Spinal cord (tissue), 10 donors: ENCODE results near the gene RHOBTB1. TPM values are rescaled to one million over a fixed set of nuclear protein-coding genes. Genes with fewer than 3 reads are reported as not detected.
"Not testable (repeated sequence)": the region's sequence is repeated elsewhere in the genome, so short reads cannot be mapped to it uniquely, and the experiment has no call there.

Experiments used
- DNase-seq, 6 donors: peaks; one replicate each; pipeline versions ENCODE4 v3.0.0 to v3.0.0-alpha.2; 2013 to 2015; ENCODE audit warnings: low spot score in 6 of 6, low read depth in 4 of 6
- H3K27ac ChIP-seq: one replicate; pipeline ENCODE4 v1.5.1; 2013; ENCODE audit warnings: low read depth, low read length, control low read depth
- H3K27me3 ChIP-seq: one replicate; pipeline ENCODE4 v1.6.1; 2013; ENCODE audit warnings: low read length; ENCODE audit not compliant: control insufficient read depth, insufficient read depth
- H3K36me3 ChIP-seq: one replicate; pipeline ENCODE4 v1.6.1; 2013; ENCODE audit warnings: low read length; ENCODE audit not compliant: control insufficient read depth, insufficient read depth
- H3K4me1 ChIP-seq: one replicate; pipeline ENCODE4 v1.6.1; 2013; ENCODE audit warnings: low read length; ENCODE audit not compliant: control insufficient read depth, insufficient read depth
- H3K4me3 ChIP-seq: one replicate; pipeline ENCODE4 v1.5.1; 2013; ENCODE audit warnings: low read depth, low read length, control low read depth
- H3K9me3 ChIP-seq: one replicate; pipeline ENCODE4 v1.6.1; 2013; ENCODE audit warnings: low read length; ENCODE audit not compliant: control insufficient read depth, insufficient read depth
- WGBS: methylation state at CpG from one replicate; pipeline ENCODE4 v1.1.5; 2013; ENCODE audit warnings: missing lambda C conversion rate; ENCODE audit not compliant: insufficient coverage; 5-methylcytosine and 5-hydroxymethylcytosine counted together
- polyA plus RNA-seq, 2 donors: library from polyadenylated mRNA; unstranded; fragments of 120-200 nt; gene quantifications; one replicate each; pipeline ENCODE4 v1.2.1, GENCODE V29; 2013; ENCODE audit not compliant: insufficient read length in 2 of 2
- total RNA-seq, 2 donors: library from RNA; depleted of rRNA in 1 of 2; stranded (reverse); fragments of 120-200 nt in 1 of 2; fragments of >200 nt in 1 of 2; gene quantifications; one replicate each; pipeline versions ENCODE4 v1.2.3 to v1.2.4, GENCODE V29; 2013 to 2014
- donor health status: healthy.

The RHOBTB1 gene
- total and polyA plus RNA-seq, 4 donors = 16.7 to 55.4 (median 19.0) TPM

DNA sequence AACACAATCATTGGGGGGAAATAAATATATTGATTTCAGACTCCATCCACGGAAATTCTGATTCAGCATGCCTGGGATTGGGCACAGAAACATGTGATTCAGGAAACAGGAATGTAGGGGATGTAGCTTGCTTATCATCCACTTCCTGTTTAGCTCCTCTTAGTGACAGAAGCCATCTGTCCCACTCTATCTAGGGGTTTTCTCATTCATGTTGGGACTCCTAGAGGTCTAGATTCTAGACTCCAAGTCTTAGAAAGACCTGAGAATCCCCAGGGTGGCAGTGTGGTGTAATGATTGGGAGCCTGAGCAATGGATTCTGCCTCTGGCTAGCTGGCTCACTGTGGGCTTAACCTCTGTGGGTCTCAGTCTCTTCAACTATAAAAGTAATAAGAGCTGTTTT is 97.8 kb downstream of the RHOBTB1 start:
- H3K36me3 ChIP-seq = no peaks in the 10 kb centered on the region
- H3K4me3 ChIP-seq = no peak overlapping the region
- no peaks in the 10 kb centered on the region for H3K4me1 ChIP-seq
- no peak for DNase-seq
- no peak overlapping the region for H3K27ac ChIP-seq
- H3K9me3 ChIP-seq = no peaks in the 10 kb centered on the region
- H3K27me3 ChIP-seq = no peaks in the 10 kb centered on the region
- no CpG with 5 or more reads among the region's 1 CpG for WGBS

DNA sequence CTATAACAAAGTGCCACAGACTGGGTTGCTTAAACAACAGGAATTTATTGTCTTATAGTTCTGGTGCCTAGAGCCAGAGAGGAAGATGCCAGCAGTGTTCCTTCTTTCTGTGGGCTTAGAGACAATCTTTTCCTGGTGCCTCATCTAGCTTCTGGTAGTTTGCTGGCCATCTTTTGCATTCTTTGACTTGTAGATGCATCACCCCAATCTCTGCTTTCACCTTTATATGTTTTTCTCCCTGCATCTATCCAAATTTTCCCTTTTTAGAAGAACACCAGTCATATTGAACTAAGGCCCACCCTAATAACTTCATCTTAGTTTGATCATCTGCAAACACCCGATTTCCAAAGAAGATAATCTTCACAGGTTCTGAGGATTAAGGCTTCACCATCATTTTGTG is 98.9 kb downstream of the RHOBTB1 start:
- no peak overlapping the region for H3K4me3 ChIP-seq
- no peaks in the 10 kb centered on the region for H3K36me3 ChIP-seq
- DNase-seq = no peak
- no peaks in the 10 kb centered on the region for H3K27me3 ChIP-seq
- WGBS = no CpG with 5 or more reads among the region's 1 CpG
- H3K9me3 ChIP-seq = no peaks in the 10 kb centered on the region
- no peak overlapping the region for H3K27ac ChIP-seq
- H3K4me1 ChIP-seq = no peaks in the 10 kb centered on the region

DNA sequence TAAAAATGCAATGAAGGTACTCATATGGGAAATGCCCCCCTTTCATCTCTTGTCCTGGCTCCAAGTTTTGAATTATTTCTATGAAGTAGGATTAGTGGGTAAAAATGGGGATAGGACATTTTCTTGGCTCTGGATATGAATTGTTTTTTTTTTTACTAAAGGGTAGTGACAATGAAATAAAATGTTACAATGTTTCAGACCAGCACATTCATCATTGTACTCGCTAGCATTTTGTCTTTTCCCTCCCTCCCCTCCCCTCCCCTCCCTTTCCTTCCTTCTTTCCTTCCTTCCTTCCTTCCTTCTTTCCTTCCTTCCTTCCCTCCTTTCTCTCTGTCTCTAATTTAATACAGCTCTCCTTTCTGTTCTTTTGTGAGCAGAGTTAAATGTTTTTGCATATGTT is 101.3 kb downstream of the RHOBTB1 start:
- Histone ChIP-seq H3K4me3 (no peak overlapping the region), H3K4me1 (no peaks in the 10 kb centered on the region), H3K27ac (no peak overlapping the region), H3K27me3 (no peaks in the 10 kb centered on the region), H3K9me3 (no peaks in the 10 kb centered on the region), H3K36me3 (no peaks in the 10 kb centered on the region)
- WGBS = 100% methylated on average over 1 of the region's 1 CpG
- no peak for DNase-seq

DNA sequence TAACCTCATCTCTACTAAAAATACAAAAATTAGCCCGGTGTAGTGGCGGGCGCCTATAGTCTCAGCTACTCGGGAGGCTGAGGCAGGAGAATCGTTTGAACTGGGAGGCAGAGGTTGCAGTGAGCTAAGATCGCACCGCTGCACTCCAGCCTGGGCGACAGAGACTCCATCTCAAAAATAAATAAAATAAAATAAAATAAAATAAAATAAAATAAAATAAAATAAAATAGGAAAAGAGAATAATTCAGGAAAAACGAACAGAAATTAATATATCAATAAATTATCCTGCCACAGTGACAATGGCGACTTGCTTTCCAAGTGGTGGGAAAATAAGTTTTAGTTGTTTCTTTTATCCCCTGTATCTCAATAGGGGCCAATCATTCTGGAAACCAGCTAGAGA is 102.8 kb downstream of the RHOBTB1 start:
- not testable (repeated sequence) for DNase-seq
- no CpG with 5 or more reads among the region's 10 CpGs for WGBS

DNA sequence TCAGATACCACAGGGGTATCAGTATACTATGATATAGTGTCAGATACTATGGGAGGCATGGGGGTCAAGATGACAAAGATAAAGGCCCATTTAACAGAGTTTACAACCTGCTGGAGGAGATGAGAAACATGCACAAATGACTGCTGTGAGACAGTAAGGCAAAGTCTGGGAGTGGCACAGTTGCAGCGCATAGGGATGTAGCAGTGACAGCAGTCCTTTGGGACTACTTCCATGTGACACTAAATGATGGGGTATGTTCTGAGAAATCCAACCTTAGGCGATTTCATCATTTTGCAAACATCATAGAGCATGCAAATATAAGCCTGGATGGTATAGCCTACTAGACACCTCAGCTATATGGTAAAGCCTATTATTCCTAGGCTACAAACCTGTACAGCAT is 108.9 kb downstream of the RHOBTB1 start:
- Histone ChIP-seq H3K4me1 (no peaks in the 10 kb centered on the region), H3K4me3 (no peak overlapping the region), H3K27ac (no peak overlapping the region), H3K36me3 (no peaks in the 10 kb centered on the region), H3K9me3 (no peaks in the 10 kb centered on the region), H3K27me3 (no peaks in the 10 kb centered on the region)
- no CpG with 5 or more reads among the region's 2 CpGs for WGBS
- no peak for DNase-seq

More for the DNA sequence above, 102.8 kb downstream of the RHOBTB1 start:
- not testable (repeated sequence) for H3K27ac ChIP-seq, H3K4me3 ChIP-seq, H3K27me3 ChIP-seq, H3K4me1 ChIP-seq, H3K36me3 ChIP-seq, H3K9me3 ChIP-seq

DNA sequence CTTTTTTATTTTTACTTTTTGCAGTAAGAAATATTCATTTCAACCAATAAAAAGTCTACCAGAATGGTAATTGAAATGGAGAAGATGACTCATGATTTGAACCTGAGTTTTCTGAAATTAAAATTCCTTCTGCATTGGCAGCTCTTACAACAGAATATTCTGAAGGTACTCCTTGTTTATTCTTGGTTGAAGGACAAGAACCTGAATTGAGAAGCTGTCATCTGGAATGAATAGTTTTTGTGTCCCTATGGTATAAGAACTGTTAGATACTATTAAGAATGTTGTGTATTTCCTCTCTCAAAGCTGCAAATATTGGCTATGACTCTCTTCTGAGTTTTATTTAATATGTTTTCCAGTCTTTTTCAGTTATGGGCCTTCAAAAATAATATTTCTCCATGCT is 109.6 kb downstream of the RHOBTB1 start:
- no peak for DNase-seq
- Histone ChIP-seq H3K27ac (no peak overlapping the region), H3K4me3 (no peak overlapping the region), H3K4me1 (no peaks in the 10 kb centered on the region), H3K36me3 (no peaks in the 10 kb centered on the region), H3K27me3 (no peaks in the 10 kb centered on the region), H3K9me3 (no peaks in the 10 kb centered on the region)

DNA sequence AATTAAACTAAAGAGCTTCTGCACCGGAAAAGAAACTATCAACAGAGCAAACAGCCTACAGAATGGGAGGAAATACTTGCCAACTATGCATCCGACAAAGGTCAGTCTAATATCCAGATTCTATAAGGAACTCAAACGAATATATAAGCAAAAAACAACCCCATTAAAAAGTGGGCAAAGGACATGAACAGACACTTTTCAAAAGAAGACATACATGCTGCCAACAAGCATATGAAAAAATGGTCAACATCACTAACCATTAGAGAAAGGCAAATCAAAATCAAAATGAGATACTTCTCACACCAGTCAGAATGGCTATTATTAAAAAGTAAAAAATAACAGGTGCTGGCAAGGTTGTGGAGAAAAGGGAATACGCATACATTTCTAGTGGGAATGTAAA is 111.8 kb downstream of the RHOBTB1 start:
- not testable (repeated sequence) for H3K4me3 ChIP-seq, DNase-seq, H3K4me1 ChIP-seq, H3K9me3 ChIP-seq, H3K27me3 ChIP-seq, H3K27ac ChIP-seq, H3K36me3 ChIP-seq
- whole genome bisulfite sequencing = no CpG with 5 or more reads among the region's 4 CpGs

DNA sequence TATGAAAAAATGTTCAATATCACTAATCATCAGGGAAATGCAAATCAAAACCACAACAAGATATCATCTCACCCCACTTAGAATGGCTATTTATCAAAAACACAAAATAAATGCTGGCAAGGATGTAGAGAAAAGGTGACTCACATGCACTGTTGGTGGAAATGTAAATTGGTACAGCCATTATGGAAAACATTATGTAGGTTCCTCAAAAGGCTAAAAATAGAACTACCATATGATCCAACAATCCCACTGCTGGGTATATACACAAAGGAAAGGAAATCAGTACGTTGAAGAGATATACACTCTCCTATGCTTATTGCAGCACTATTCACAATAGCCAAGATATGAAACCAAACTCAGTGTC is 115.5 kb downstream of the RHOBTB1 start:
- H3K9me3 ChIP-seq = no peaks in the 10 kb centered on the region
- DNase-seq = no peak
- H3K4me3 ChIP-seq = no peak overlapping the region
- H3K27me3 ChIP-seq = no peaks in the 10 kb centered on the region
- no peaks in the 10 kb centered on the region for H3K36me3 ChIP-seq
- H3K4me1 ChIP-seq = no peaks in the 10 kb centered on the region
- no peak overlapping the region for H3K27ac ChIP-seq
- no CpG with 5 or more reads among the region's 1 CpG for WGBS

DNA sequence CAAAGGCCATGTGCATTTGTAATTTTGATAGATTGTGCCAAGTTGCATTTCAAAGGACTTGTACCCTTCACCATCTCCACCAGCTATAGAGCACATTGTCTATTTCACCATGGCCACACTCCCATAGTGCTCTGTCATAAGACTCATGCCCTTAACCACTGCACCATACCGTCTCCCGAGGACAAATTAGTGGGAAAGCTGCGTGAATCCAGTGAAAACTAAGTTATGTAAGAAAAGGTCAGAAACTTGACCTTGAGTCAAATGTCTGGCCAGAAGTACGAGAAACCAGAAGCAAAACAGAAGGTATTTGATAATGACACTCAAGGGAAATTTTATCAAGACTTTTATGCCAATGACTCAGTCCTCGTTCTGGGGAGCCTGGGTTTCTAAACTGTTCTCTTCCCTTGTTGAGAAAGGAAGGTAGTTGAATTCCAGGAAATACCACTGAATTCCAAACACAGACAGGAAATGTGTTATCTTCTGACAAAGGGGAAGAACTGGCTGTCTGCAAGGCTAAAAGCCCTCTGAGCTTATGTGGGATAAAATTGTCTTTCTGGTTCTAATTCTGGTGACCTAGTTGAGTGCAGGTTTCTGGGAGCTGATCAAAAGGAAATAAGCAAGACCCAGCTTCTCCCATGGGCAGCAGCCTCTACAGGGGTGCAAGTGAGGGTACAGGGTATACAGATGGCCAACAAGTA is 116.0 kb downstream of the RHOBTB1 start:
- no peak overlapping the region for H3K27ac ChIP-seq

DNA sequence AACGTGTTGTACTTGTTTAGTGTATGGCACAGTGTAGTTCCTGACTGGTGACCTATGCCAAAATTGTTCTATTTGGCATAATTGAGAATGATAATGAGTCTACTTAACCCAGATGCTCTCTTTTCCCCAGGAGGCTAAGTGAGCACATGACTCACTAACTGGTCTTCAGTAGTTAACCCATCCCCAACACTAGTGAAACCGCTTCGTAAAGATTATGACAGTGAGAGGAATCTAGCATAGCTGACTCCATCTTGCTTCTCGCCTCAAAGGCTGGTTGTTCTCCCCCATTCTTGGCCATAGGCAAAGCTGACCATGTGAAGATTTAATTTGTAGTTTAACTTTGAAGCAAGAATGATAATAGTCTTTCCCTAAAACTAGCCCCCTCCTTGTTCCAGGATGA is 118.5 kb downstream of the RHOBTB1 start:
- Histone ChIP-seq H3K27ac (no peak overlapping the region), H3K27me3 (no peaks in the 10 kb centered on the region), H3K4me1 (no peaks in the 10 kb centered on the region), H3K36me3 (no peaks in the 10 kb centered on the region), H3K9me3 (no peaks in the 10 kb centered on the region), H3K4me3 (no peak overlapping the region)
- 57% methylated on average over 1 of the region's 4 CpGs for WGBS
- DNase-seq = no peak

More for the DNA sequence above, 116.0 kb downstream of the RHOBTB1 start:
- H3K4me1 ChIP-seq = no peaks in the 10 kb centered on the region
- H3K27me3 ChIP-seq = no peaks in the 10 kb centered on the region
- no peak for DNase-seq
- H3K36me3 ChIP-seq = no peaks in the 10 kb centered on the region
- no peaks in the 10 kb centered on the region for H3K9me3 ChIP-seq
- 75% methylated on average over 2 of the region's 5 CpGs for WGBS
- no peak overlapping the region for H3K4me3 ChIP-seq
